ENCODE results near the gene EYA2. TPM values are rescaled to one million over a fixed set of nuclear protein-coding genes. Genes with fewer than 3 reads are reported as not detected.
"Not testable (repeated sequence)": the region's sequence is repeated elsewhere in the genome, so short reads cannot be mapped to it uniquely, and the experiment has no call there.

EYA2 gene
- total RNA-seq, 1 donor from 2014 or later: 8.1 TPM

DNA sequence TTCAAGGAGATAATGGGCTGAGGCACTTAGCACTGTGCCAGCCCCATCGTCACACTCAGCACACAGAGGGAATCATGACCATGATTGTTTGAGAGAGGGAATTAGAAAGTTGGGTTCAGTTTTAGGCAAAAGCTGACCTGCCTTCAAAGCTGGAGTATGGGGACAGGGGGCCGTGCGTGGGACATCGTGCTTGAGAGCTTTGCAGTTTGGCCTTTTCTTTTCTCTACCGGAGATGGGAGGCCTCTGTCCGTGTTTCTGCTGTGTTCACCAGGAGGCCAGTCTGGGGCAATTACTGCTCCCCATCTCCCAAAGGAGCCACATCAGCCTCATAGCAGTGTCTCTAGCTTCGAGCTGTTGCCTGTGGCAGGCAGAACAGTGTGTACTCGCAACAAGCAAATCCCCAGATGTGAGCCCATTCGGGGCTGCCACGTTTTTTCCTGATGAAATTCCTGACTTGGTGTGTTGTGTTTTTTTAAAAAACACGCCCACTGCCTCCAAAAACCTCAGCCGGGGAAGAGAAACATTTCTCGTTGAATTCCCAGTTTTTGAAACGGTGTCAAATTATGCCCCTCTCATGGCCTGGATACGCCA, 20.2 kb downstream of the EYA2 start:
- Mint-ChIP-seq H3K4me1 (ENCODE audit: unreplicated experiment) (peaks cover 5% of the 10 kb centered on the region), H3K9me3 (peaks cover 4% of the 10 kb centered on the region), H3K27me3 (peaks cover 5% of the 10 kb centered on the region), H3K36me3 (peaks cover 4% of the 10 kb centered on the region), H3K27ac (no peak overlapping the region), H3K4me3 (no peak overlapping the region)
- DNase-seq (ENCODE audit: extremely low spot score, unreplicated experiment): no peak
- TF ChIP-seq, protein P1, sequence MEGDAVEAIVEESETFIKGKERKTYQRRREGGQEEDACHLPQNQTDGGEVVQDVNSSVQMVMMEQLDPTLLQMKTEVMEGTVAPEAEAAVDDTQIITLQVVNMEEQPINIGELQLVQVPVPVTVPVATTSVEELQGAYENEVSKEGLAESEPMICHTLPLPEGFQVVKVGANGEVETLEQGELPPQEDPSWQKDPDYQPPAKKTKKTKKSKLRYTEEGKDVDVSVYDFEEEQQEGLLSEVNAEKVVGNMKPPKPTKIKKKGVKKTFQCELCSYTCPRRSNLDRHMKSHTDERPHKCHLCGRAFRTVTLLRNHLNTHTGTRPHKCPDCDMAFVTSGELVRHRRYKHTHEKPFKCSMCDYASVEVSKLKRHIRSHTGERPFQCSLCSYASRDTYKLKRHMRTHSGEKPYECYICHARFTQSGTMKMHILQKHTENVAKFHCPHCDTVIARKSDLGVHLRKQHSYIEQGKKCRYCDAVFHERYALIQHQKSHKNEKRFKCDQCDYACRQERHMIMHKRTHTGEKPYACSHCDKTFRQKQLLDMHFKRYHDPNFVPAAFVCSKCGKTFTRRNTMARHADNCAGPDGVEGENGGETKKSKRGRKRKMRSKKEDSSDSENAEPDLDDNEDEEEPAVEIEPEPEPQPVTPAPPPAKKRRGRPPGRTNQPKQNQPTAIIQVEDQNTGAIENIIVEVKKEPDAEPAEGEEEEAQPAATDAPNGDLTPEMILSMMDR (conservative IDR thresholded peaks at IDR 0.05): no peak

DNA sequence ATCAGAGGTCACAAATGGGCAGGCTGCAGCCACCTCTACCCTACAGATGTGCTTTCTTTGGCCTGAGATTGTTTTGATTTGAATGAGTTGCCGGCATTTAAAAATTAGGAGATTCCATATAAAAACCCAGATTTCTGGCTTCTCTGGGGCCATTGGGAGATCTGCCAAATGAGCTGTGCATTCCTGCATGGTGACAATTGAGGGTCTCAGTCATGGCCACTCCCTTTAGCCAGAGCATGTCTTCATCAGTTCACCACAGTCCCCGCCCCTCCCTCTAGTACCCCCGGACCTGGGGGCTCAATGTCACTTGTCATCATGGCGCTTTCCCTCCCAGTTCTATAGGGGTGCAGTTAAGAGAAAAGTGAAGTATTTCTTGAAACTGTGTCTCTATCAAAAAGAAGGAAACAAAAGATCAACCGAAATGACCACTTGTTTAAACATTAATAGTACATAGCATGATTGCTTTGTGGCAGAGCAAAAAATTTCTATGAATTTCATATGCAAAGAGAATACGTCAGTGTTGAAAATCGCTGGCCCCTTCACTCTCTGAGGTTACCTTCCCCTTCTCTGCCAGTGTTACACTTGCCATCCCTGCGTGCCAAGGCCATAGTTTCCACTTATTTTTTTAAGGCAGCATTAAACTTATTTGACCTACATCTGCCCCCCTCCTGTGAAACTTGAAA, 21.1 kb downstream of the EYA2 start:
- H3K4me1 Mint-ChIP-seq (ENCODE audit: unreplicated experiment): peaks cover 5% of the 10 kb centered on the region
- no peak for DNase-seq (ENCODE audit: extremely low spot score, unreplicated experiment)
- no peak overlapping the region for H3K4me3 Mint-ChIP-seq
- H3K36me3 Mint-ChIP-seq: peaks cover 4% of the 10 kb centered on the region
- TF ChIP-seq, protein P1 (conservative IDR thresholded peaks at IDR 0.05): no peak
- H3K27ac Mint-ChIP-seq: no peak overlapping the region
- peaks cover 4% of the 10 kb centered on the region for H3K9me3 Mint-ChIP-seq
- H3K27me3 Mint-ChIP-seq: peaks cover 5% of the 10 kb centered on the region

- peaks cover 5% of the 10 kb centered on the region for H3K4me1 Mint-ChIP-seq (ENCODE audit: unreplicated experiment)
- peaks cover 5% of the 10 kb centered on the region for H3K27me3 Mint-ChIP-seq
- no peak overlapping the region for H3K27ac Mint-ChIP-seq
- H3K4me3 Mint-ChIP-seq: no peak overlapping the region
- TF ChIP-seq, protein P1 (conservative IDR thresholded peaks at IDR 0.05): no peak
- no peak for DNase-seq (ENCODE audit: extremely low spot score, unreplicated experiment)
- H3K9me3 Mint-ChIP-seq: peaks cover 4% of the 10 kb centered on the region
- peaks cover 4% of the 10 kb centered on the region for H3K36me3 Mint-ChIP-seq
These were observed 21.6 kb downstream of the EYA2 start for GRCh38 chr20:46916258-46916603.

- Mint-ChIP-seq H3K4me3 (no peak overlapping the region), H3K27me3 (no peaks in the 10 kb centered on the region), H3K9me3 (peaks cover 4% of the 10 kb centered on the region), H3K27ac (no peak overlapping the region), H3K4me1 (ENCODE audit: unreplicated experiment) (peaks cover 5% of the 10 kb centered on the region), H3K36me3 (peaks cover 4% of the 10 kb centered on the region)
- TF ChIP-seq, protein P1 (conservative IDR thresholded peaks at IDR 0.05): no peak
- no peak for DNase-seq (ENCODE audit: extremely low spot score, unreplicated experiment)
These were observed 22.5 kb downstream of the EYA2 start for GRCh38 chr20:46917155-46917554.

- peaks cover 5% of the 10 kb centered on the region for H3K4me1 Mint-ChIP-seq (ENCODE audit: unreplicated experiment)
- no peak overlapping the region for H3K4me3 Mint-ChIP-seq
- H3K27me3 Mint-ChIP-seq: no peaks in the 10 kb centered on the region
- TF ChIP-seq, protein P1 (conservative IDR thresholded peaks at IDR 0.05): no peak
- peaks cover 4% of the 10 kb centered on the region for H3K9me3 Mint-ChIP-seq
- no peak for DNase-seq (ENCODE audit: extremely low spot score, unreplicated experiment)
- H3K36me3 Mint-ChIP-seq: no peaks in the 10 kb centered on the region
- H3K27ac Mint-ChIP-seq: no peak overlapping the region
These were observed 25.5 kb downstream of the EYA2 start for GRCh38 chr20:46920114-46920513.

DNA sequence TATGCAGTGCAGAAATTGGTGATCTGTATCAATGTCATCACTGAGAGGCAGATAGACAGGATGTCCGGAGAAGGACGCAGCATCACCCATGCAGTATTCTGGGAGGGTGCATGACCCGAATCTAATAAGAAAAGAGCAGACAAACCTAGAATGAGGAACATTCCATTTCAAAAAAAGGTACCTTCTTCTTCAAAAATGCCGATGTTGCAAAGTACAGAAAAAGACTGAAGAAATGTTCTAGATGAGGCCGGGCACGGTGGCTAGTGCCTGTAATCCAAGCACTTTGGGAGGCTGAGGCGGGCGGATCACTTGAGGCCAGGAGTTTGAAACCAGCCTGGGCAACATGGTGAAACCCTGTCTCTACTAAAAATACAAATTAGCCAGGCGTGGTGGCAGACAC, 28.2 kb downstream of the EYA2 start:
- DNase-seq (ENCODE audit: extremely low spot score, unreplicated experiment); H3K27ac Mint-ChIP-seq; H3K9me3 Mint-ChIP-seq; H3K4me3 Mint-ChIP-seq; H3K36me3 Mint-ChIP-seq; H3K4me1 Mint-ChIP-seq (ENCODE audit: unreplicated experiment); H3K27me3 Mint-ChIP-seq: not testable (repeated sequence)

Measured in type B pancreatic cell (in vitro differentiated cells).